ENCODE measurements around the gene LOXL3.

Gene LOXL3, protein sequence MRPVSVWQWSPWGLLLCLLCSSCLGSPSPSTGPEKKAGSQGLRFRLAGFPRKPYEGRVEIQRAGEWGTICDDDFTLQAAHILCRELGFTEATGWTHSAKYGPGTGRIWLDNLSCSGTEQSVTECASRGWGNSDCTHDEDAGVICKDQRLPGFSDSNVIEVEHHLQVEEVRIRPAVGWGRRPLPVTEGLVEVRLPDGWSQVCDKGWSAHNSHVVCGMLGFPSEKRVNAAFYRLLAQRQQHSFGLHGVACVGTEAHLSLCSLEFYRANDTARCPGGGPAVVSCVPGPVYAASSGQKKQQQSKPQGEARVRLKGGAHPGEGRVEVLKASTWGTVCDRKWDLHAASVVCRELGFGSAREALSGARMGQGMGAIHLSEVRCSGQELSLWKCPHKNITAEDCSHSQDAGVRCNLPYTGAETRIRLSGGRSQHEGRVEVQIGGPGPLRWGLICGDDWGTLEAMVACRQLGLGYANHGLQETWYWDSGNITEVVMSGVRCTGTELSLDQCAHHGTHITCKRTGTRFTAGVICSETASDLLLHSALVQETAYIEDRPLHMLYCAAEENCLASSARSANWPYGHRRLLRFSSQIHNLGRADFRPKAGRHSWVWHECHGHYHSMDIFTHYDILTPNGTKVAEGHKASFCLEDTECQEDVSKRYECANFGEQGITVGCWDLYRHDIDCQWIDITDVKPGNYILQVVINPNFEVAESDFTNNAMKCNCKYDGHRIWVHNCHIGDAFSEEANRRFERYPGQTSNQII

DNA sequence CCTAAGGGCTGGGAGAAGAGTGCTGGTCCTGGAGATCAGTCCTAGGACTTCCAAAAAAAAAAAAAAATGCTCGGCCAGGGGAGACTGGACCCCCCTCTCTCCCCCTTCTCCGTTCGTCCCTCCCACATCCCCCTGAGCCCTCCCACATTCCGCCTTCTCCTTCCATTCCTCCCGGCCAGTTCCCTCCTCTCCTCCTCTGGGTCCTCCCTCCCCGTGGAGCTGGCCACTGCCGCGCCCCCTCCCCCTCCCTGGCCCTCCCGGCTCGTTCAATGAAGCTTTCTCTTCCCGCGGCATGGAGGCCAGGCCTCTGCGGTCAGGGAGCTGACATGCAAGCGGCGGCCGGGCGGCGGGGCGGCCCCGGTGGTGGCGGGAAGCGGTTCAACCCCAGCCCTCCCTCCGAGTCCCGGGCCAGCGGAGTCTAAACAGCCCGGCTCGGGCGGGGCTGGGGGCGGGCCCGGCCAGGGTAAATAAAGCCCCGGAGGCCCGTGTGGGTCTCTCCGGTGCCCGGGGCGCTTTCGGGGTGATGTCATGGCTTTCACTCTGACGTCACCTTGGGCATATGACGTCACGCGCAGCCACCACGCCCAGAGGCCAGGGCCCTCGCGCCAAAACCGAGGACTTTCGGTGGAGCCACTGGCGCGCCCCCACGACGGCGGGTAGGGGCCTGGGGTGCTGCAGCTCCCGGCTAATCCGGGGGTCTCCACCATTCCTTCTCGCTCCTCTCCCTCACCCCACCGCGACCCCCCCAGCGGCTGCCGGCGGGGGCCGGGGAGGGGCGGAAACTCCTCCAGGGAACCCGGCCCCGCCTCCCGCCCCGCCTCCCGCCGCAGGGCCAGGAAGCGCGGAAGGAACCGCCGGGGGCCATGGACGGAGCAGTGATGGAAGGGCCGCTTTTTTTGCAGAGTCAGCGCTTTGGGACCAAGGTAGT lies at the start of gene LOXL3, which contains the start of gene DOK1:
LOXL3 (minus strand) TSS at position 51 of the 928 bp plus-strand sequence. CDS start 1,308 bp downstream, outside the sequence.
DOK1 (plus strand) TSS at position 829 of the 928 bp plus-strand sequence; CDS start at position 864, 35 bp downstream.
- no peaks in the 10 kb centered on the region for H3K27me3 ChIP-seq (ENCODE audit: insufficient read depth, poor library complexity, severe bottlenecking)

DNA sequence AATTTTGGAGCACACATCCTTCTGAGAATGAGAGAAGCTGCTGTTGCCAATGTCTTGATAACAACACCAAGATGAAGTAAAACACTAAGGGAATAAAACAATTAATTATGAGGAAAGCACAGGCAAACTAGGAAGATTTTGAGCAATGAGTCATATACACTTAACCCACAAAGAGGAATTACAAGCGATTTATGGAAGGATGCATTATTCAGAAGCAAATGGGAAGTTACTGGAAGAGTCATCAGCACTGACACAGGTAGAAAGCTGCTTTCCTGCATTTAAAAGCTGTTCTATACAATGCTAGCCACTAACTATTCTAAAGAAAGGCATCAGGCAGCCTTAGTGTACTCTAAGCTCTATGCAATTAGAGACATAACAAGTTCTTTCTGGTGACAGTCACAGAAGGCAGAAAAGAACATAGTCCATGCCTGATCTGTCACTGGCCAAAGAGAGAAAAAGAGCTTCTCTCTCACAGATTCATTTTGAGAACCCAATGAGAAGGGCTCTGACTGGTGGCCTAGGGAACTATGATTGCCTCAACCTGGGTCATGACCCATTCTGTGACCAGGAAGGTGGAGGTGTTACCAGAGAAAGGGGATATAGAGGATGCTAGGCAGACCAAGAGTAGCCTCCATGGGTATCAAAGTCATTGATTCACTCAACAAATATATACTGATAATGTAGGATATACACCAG lies 49.0 kb upstream of the LOXL3 start:
- H3K36me3 ChIP-seq (ENCODE audit: low read depth) = no peaks in the 10 kb centered on the region
- H3K27me3 ChIP-seq (ENCODE audit: insufficient read depth, poor library complexity, severe bottlenecking) = no peaks in the 10 kb centered on the region
- no peak overlapping the region for H3K4me3 ChIP-seq (ENCODE audit: severe bottlenecking)
- DNase-seq (ENCODE audit: low spot score) (no peak), ATAC-seq (ENCODE audit: low read depth) (peak; percentile 88)
- no peaks in the 10 kb centered on the region for H3K4me1 ChIP-seq (ENCODE audit: insufficient read depth, poor library complexity, severe bottlenecking)
- H3K27ac ChIP-seq (ENCODE audit: poor library complexity, severe bottlenecking) = no peak overlapping the region
- H3K9me3 ChIP-seq (ENCODE audit: severe bottlenecking) = no peaks in the 10 kb centered on the region
- TF ChIP-seq, protein P1, sequence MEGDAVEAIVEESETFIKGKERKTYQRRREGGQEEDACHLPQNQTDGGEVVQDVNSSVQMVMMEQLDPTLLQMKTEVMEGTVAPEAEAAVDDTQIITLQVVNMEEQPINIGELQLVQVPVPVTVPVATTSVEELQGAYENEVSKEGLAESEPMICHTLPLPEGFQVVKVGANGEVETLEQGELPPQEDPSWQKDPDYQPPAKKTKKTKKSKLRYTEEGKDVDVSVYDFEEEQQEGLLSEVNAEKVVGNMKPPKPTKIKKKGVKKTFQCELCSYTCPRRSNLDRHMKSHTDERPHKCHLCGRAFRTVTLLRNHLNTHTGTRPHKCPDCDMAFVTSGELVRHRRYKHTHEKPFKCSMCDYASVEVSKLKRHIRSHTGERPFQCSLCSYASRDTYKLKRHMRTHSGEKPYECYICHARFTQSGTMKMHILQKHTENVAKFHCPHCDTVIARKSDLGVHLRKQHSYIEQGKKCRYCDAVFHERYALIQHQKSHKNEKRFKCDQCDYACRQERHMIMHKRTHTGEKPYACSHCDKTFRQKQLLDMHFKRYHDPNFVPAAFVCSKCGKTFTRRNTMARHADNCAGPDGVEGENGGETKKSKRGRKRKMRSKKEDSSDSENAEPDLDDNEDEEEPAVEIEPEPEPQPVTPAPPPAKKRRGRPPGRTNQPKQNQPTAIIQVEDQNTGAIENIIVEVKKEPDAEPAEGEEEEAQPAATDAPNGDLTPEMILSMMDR (IDR thresholded peaks at IDR 0.05; ENCODE audit: poor library complexity, severe bottlenecking) = no peak

More for the DNA sequence above, at the start of gene LOXL3, which contains the start of gene DOK1:
- H3K27ac ChIP-seq (ENCODE audit: poor library complexity, severe bottlenecking) = no peak within 1 kb of the TSS
- no peaks in the 10 kb centered on the region for H3K9me3 ChIP-seq (ENCODE audit: severe bottlenecking)
- no peak for DNase-seq (ENCODE audit: low spot score)
- H3K36me3 ChIP-seq (ENCODE audit: low read depth) = no peaks in the 10 kb centered on the region
- peaks cover 6% of the 10 kb centered on the region for H3K4me1 ChIP-seq (ENCODE audit: insufficient read depth, poor library complexity, severe bottlenecking)
- TF ChIP-seq, protein P1 (IDR thresholded peaks at IDR 0.05; ENCODE audit: poor library complexity, severe bottlenecking) = no peak
- H3K4me3 ChIP-seq (ENCODE audit: severe bottlenecking) = peak within 1 kb of the TSS; percentile 64
- peak; percentile 66 for ATAC-seq (ENCODE audit: low read depth)

DNA sequence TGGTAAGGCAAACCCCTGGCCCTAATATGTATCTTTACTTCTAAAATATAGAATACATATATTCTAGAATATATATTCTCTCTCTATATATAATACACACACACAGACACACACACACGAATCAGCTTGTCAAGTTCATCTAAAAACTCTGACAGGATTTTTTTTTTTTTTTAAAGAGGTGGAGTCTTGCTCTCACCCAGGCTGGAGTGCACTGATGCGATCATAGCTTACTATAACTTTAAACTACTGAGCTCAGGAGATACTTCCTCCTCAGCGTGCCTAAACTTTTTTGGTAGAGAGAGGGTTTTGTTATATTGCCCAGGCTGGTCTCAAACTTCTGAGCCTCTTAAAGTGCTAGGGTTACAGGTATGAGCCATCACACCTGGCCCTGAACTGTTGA lies 45.9 kb upstream of the LOXL3 start:
- DNase-seq (ENCODE audit: low spot score) (no peak), ATAC-seq (ENCODE audit: low read depth) (no peak)
- TF ChIP-seq, protein P1 (IDR thresholded peaks at IDR 0.05; ENCODE audit: poor library complexity, severe bottlenecking) = no peak
- Histone ChIP-seq H3K36me3 (ENCODE audit: low read depth) (no peaks in the 10 kb centered on the region), H3K27me3 (ENCODE audit: insufficient read depth, poor library complexity, severe bottlenecking) (no peaks in the 10 kb centered on the region), H3K4me3 (ENCODE audit: severe bottlenecking) (no peak overlapping the region), H3K27ac (ENCODE audit: poor library complexity, severe bottlenecking) (no peak overlapping the region), H3K4me1 (ENCODE audit: insufficient read depth, poor library complexity, severe bottlenecking) (no peaks in the 10 kb centered on the region), H3K9me3 (ENCODE audit: severe bottlenecking) (no peaks in the 10 kb centered on the region)

DNA sequence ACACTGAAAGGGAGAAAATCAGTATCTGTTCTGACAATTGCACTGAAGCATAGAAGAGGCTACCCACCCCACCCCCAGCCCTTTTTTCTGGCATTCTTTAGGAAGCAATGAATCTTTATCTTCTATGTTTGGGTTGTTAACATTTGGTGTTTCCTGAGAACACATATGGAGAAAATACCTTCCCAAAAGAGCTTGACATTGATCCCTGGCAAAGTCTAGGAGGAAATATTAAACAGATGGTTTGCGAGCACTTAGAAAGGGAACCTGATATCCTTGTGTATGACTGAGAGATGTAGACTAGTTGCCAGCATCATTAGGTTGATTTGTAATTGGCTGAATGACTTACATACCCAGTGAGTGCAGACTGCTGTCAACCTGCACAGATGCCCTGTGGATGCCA lies 43.7 kb upstream of the LOXL3 start:
- Histone ChIP-seq H3K27me3 (ENCODE audit: insufficient read depth, poor library complexity, severe bottlenecking) (no peaks in the 10 kb centered on the region), H3K9me3 (ENCODE audit: severe bottlenecking) (no peaks in the 10 kb centered on the region), H3K4me3 (ENCODE audit: severe bottlenecking) (no peak overlapping the region), H3K27ac (ENCODE audit: poor library complexity, severe bottlenecking) (no peak overlapping the region), H3K4me1 (ENCODE audit: insufficient read depth, poor library complexity, severe bottlenecking) (no peaks in the 10 kb centered on the region), H3K36me3 (ENCODE audit: low read depth) (no peaks in the 10 kb centered on the region)
- ATAC-seq (ENCODE audit: low read depth) (no peak), DNase-seq (ENCODE audit: low spot score) (no peak)
- TF ChIP-seq, protein P1 (IDR thresholded peaks at IDR 0.05; ENCODE audit: poor library complexity, severe bottlenecking) = no peak
